ENCODE data around the gene NPRL2.

Gene NPRL2

GRCh38 chr3:50325497-50326181 lies 24.9 kb downstream of the NPRL2 start:
- H3K27ac ChIP-seq = no peak overlapping the region

GRCh38 chr3:50325113-50325480 lies 25.5 kb downstream of the NPRL2 start:
- H3K27ac ChIP-seq = peak overlapping the region; percentile 85; the same call in 1 of the 2 replicates
- TF ChIP-seq CTCF (IDR thresholded peaks at IDR 0.05) = no peak
- TF ChIP-seq ZFX (IDR thresholded peaks at IDR 0.05; ENCODE audit: borderline replicate concordance) = no peak

More at GRCh38 chr3:50325497-50326181, 24.9 kb downstream of the NPRL2 start:
- TF ChIP-seq CTCF (IDR thresholded peaks at IDR 0.05) = no peak
- TF ChIP-seq ZFX (IDR thresholded peaks at IDR 0.05; ENCODE audit: borderline replicate concordance) = no peak

GRCh38 chr3:50324351-50325112 lies 26.0 kb downstream of the NPRL2 start:
- H3K27ac ChIP-seq = peak overlapping the region; percentile 85

GRCh38 chr3:50323614-50324199 lies 26.9 kb downstream of the NPRL2 start:
- TF ChIP-seq CTCF (IDR thresholded peaks at IDR 0.05) (no peak), ZFX (IDR thresholded peaks at IDR 0.05; ENCODE audit: borderline replicate concordance) (no peak)
- H3K27ac ChIP-seq = peak overlapping the region; percentile 85

More at GRCh38 chr3:50324351-50325112, 26.0 kb downstream of the NPRL2 start:
- TF ChIP-seq ZFX (IDR thresholded peaks at IDR 0.05; ENCODE audit: borderline replicate concordance) (no peak), CTCF (IDR thresholded peaks at IDR 0.05) (peak; percentile 89)

- H3K27ac ChIP-seq = peak overlapping the region; percentile 85
Observed at GRCh38 chr3:50323092-50323600, 27.4 kb downstream of the NPRL2 start.

GRCh38 chr3:50322386-50323091 lies 28.0 kb downstream of the NPRL2 start, which contains the start of gene HYAL2:
Gene HYAL2, minus strand, starts transcription at chr3:50322745. Its CDS starts 2,256 bp downstream, at chr3:50320489.
- TF ChIP-seq ZFX (IDR thresholded peaks at IDR 0.05; ENCODE audit: borderline replicate concordance) (no peak), CTCF (IDR thresholded peaks at IDR 0.05) (no peak)
- peak within 1 kb of the TSS; percentile 85 for H3K27ac ChIP-seq

More at GRCh38 chr3:50323092-50323600, 27.4 kb downstream of the NPRL2 start:
- TF ChIP-seq CTCF (IDR thresholded peaks at IDR 0.05) (no peak), ZFX (IDR thresholded peaks at IDR 0.05; ENCODE audit: borderline replicate concordance) (no peak)

Data from 22Rv1 (cell line).